Thoracic aorta (tissue), 2 donors: ENCODE measurements around the gene ZBTB12. TPM values are rescaled to one million over a fixed set of nuclear protein-coding genes. Genes with fewer than 3 reads are reported as not detected.

ENCODE experiments used
- ATAC-seq: fragments of 150-250 bp; one replicate; pipeline ENCODE4 v1.8.0; 2017; ENCODE audit warnings: low read depth; ENCODE audit not compliant: insufficient number of reproducible peaks, low FRiP score
- DNase-seq: peaks from one replicate; pipeline ENCODE4 v3.0.0-alpha.2; 2020; ENCODE audit warnings: low spot score
- H3K27ac ChIP-seq, 2 donors: fragments of 200-600 bp; sonication (generic); 1 replicate in 1 of 2; 2 replicates in 1 of 2; pipeline ENCODE4 v1.5.1; 2016; ENCODE audit warnings: mild to moderate bottlenecking in 2 of 2, moderate library complexity in 2 of 2
- H3K27me3 ChIP-seq: fragments of 200-600 bp; sonication (generic); replicated peaks from 2 replicates; pipeline ENCODE4 v1.6.0; 2016; ENCODE audit warnings: mild to moderate bottlenecking; ENCODE audit not compliant: insufficient read depth
- H3K36me3 ChIP-seq: fragments of 200-600 bp; sonication (generic); one replicate; pipeline ENCODE4 v1.5.1; 2016
- H3K4me1 ChIP-seq, 2 donors: fragments of 200-600 bp; sonication (generic); 1 replicate in 1 of 2; 2 replicates in 1 of 2; pipeline versions ENCODE4 v1.5.1 to v1.6.0; 2016; ENCODE audit warnings: low read depth in 2 of 2, mild to moderate bottlenecking in 1 of 2; ENCODE audit not compliant: control insufficient read depth in 1 of 2
- H3K4me3 ChIP-seq: fragments of 200-600 bp; sonication (generic); 2 replicates; pipeline ENCODE4 v1.5.1; 2016; ENCODE audit warnings: mild to moderate bottlenecking
- H3K9me3 ChIP-seq: fragments of 200-600 bp; sonication (generic); 2 replicates; pipeline ENCODE4 v1.5.1; 2016
- total RNA-seq, 2 donors: library from RNA; depleted of rRNA; stranded (reverse); fragments of >200 nt; gene quantifications; one replicate each; pipeline versions ENCODE4 v1.1.0 to v1.2.3, GENCODE V29; 2016
- TF ChIP-seq, protein P1 (sequence below): fragments of 200-600 bp; sonication (generic); IDR thresholded peaks from one replicate; pipeline ENCODE4 v1.5.1; 2019; ENCODE audit warnings: antibody characterized with exemption

ZBTB12 gene
- total RNA-seq, 2 donors from 2014 or later, result 1.6 TPM; not detected in 1

DNA sequence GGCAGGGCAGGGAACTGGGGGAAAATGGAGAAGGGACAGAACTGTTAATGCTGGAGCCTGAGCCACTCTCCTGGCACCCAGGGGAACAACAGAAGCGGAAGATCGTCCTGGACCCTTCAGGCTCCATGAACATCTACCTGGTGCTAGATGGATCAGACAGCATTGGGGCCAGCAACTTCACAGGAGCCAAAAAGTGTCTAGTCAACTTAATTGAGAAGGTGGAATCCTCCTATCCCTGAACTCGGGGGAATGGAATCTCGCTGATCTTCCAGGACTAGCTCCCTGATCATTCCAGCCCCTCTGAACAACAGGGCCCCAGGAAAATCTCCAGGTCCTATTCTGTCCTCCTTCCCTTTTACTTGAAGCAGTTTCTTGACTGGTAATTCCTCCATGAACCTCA lies 46.0 kb upstream of the ZBTB12 start:
- Histone ChIP-seq H3K27me3 (no peaks in the 10 kb centered on the region), H3K4me1 (peaks cover 12 to 31% of the 10 kb centered on the region in 2 donors), H3K9me3 (no peaks in the 10 kb centered on the region), H3K27ac (no peak overlapping the region), H3K36me3 (peaks cover 8% of the 10 kb centered on the region), H3K4me3 (no peak overlapping the region)
- TF ChIP-seq, protein P1, sequence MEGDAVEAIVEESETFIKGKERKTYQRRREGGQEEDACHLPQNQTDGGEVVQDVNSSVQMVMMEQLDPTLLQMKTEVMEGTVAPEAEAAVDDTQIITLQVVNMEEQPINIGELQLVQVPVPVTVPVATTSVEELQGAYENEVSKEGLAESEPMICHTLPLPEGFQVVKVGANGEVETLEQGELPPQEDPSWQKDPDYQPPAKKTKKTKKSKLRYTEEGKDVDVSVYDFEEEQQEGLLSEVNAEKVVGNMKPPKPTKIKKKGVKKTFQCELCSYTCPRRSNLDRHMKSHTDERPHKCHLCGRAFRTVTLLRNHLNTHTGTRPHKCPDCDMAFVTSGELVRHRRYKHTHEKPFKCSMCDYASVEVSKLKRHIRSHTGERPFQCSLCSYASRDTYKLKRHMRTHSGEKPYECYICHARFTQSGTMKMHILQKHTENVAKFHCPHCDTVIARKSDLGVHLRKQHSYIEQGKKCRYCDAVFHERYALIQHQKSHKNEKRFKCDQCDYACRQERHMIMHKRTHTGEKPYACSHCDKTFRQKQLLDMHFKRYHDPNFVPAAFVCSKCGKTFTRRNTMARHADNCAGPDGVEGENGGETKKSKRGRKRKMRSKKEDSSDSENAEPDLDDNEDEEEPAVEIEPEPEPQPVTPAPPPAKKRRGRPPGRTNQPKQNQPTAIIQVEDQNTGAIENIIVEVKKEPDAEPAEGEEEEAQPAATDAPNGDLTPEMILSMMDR, result no peak
- DNase-seq, result no peak
- no peak for ATAC-seq

DNA sequence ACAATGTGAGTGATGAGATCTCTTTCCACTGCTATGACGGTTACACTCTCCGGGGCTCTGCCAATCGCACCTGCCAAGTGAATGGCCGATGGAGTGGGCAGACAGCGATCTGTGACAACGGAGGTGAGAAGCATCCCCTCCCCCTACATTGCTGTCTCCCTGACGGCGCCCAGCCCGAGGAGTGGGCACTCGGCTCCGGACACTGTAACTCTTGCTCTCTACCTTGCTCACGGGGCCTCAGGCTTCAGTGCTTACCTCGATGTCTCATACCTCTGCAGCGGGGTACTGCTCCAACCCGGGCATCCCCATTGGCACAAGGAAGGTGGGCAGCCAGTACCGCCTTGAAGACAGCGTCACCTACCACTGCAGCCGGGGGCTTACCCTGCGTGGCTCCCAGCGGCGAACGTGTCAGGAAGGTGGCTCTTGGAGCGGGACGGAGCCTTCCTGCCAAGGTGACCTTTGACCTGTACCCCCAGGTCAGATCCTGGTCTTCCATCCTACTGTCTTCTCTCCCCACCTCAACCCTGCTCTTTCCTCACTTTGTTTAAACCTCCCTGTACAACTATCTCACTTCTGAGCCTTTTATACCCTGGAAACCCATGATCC lies 45.3 kb upstream of the ZBTB12 start:
- Histone ChIP-seq H3K4me1 (peaks cover 12 to 29% of the 10 kb centered on the region in 2 donors), H3K4me3 (no peak overlapping the region), H3K27me3 (no peaks in the 10 kb centered on the region), H3K36me3 (peaks cover 8% of the 10 kb centered on the region), H3K9me3 (no peaks in the 10 kb centered on the region), H3K27ac (no peak overlapping the region)
- DNase-seq (no peak), ATAC-seq (no peak)
- TF ChIP-seq, protein P1, result no peak

DNA sequence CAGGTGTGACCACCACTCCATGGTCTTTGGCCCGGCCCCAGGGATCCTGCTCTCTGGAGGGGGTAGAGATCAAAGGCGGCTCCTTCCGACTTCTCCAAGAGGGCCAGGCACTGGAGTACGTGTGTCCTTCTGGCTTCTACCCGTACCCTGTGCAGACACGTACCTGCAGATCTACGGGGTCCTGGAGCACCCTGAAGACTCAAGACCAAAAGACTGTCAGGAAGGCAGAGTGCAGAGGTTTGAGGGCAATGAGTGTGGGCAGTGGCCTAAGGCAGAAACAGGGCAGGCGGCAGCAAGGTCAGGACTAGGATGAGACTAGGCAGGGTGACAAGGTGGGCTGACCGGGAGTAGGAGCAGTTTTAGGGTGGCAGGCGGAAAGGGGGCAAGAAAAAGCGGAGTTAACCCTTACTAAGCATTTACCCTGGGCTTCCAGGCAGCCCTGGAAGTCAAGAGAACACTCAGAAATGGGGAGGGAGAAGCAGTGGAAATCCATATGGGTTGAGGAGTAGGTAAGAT lies 44.5 kb upstream of the ZBTB12 start:
- TF ChIP-seq, protein P1, result no peak
- Histone ChIP-seq H3K27ac (peak overlapping the region; percentile 94 to 95), H3K9me3 (no peaks in the 10 kb centered on the region), H3K4me3 (peak overlapping the region; percentile 59), H3K4me1 (peaks cover 12 to 29% of the 10 kb centered on the region in 2 donors), H3K27me3 (no peaks in the 10 kb centered on the region), H3K36me3 (peaks cover 3% of the 10 kb centered on the region)
- DNase-seq (no peak), ATAC-seq (no peak)

DNA sequence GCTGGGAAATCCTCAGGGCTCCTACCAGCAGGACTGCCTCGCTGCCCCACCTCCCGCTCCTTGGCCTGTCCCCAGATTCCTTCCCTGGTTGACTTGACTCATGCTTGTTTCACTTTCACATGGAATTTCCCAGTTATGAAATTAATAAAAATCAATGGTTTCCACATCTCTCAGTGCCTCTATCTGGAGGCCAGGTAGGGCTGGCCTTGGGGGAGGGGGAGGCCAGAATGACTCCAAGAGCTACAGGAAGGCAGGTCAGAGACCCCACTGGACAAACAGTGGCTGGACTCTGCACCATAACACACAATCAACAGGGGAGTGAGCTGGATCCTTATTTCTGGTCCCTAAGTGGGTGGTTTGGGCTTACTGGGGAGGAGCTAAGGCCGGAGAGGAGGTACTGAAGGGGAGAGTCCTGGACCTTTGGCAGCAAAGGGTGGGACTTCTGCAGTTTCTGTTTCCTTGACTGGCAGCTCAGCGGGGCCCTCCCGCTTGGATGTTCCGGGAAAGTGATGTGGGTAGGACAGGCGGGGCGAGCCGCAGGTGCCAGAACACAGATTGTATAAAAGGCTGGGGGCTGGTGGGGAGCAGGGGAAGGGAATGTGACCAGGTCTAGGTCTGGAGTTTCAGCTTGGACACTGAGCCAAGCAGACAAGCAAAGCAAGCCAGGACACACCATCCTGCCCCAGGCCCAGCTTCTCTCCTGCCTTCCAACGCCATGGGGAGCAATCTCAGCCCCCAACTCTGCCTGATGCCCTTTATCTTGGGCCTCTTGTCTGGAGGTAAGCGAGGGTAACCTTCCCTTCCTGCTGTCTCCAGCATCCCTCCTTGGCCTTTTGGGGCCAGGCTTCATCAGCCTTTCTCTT lies 43.9 kb upstream of the ZBTB12 start, which contains the start of gene CFB:
Gene CFB, plus strand, starts transcription at position 589 of the 863 bp plus-strand sequence. Its CDS starts 127 bp downstream, at position 716.
- Histone ChIP-seq H3K9me3 (no peaks in the 10 kb centered on the region), H3K27ac (peak within 1 kb of the TSS; percentile 94 to 95), H3K4me1 (peaks cover 12 to 29% of the 10 kb centered on the region in 2 donors), H3K27me3 (no peaks in the 10 kb centered on the region), H3K4me3 (peak within 1 kb of the TSS; percentile 59), H3K36me3 (no peaks in the 10 kb centered on the region)
- TF ChIP-seq, protein P1, result no peak
- ATAC-seq, result peak; percentile 84
- DNase-seq, result peak; percentile 80

DNA sequence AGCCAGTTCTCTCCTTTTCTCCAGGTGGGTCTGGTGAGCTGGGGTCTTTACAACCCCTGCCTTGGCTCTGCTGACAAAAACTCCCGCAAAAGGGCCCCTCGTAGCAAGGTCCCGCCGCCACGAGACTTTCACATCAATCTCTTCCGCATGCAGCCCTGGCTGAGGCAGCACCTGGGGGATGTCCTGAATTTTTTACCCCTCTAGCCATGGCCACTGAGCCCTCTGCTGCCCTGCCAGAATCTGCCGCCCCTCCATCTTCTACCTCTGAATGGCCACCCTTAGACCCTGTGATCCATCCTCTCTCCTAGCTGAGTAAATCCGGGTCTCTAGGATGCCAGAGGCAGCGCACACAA lies 43.2 kb upstream of the ZBTB12 start:
- TF ChIP-seq, protein P1, result no peak
- Histone ChIP-seq H3K4me1 (peaks cover 12 to 29% of the 10 kb centered on the region in 2 donors), H3K27ac (peak overlapping the region; percentile 94 to 95), H3K9me3 (no peaks in the 10 kb centered on the region), H3K36me3 (no peaks in the 10 kb centered on the region), H3K4me3 (peak overlapping the region; percentile 59), H3K27me3 (no peaks in the 10 kb centered on the region)
- ATAC-seq, result no peak
- DNase-seq, result no peak
